ENCODE data around the gene MAP3K1. TPM values are rescaled to one million over a fixed set of nuclear protein-coding genes. Genes with fewer than 3 reads are reported as not detected.
A peak's percentile ranks its signal among the peaks of the same experiment; 100 is the strongest.

The MAP3K1 gene
- total and polyA plus RNA-seq, 2 experiments from 2014 or later, result 11.2 to 24.0 TPM

- TF ChIP-seq CTCF (IDR thresholded peaks at IDR 0.05; ENCODE audit: low read depth, low read length), result no peak
- peaks cover 24% of the 10 kb centered on the region for H3K36me3 ChIP-seq
- no peaks in the 10 kb centered on the region for H3K9me3 ChIP-seq (ENCODE audit: low read depth)
- H3K4me1 ChIP-seq (ENCODE audit: low read depth), result no peaks in the 10 kb centered on the region
- no peak overlapping the region for H3K4me3 ChIP-seq
- no peak for DNase-seq (ENCODE audit: low read depth in 1 of 2, low spot score in 1 of 2)
- no peak overlapping the region for H3K27ac ChIP-seq
- no peaks in the 10 kb centered on the region for H3K27me3 ChIP-seq
Measured at GRCh38 chr5:56896763-56897162, 81.4 kb downstream of the MAP3K1 start.

DNA sequence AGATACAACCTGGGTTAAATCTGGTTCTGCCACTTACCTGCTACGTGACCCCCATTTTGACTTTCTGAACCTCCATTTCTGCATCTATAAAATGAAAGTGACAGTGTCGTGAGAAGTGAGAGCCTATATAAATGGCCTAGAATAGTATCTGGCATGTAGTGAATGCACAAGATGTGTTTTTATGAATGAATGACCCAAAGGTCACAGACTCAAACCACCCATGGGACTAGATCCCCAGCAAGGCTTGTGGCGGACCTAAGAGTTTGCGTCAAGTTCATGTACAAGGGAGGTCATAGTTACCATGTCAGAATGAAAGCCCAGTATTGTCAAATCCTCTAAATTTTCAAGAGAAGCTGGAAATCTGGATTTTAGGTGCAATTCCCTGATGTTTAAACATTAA is 82.9 kb downstream of the MAP3K1 start:
- DNase-seq (ENCODE audit: low read depth in 1 of 2, low spot score in 1 of 2), result no peak
- H3K27ac ChIP-seq, result no peak overlapping the region
- TF ChIP-seq CTCF (IDR thresholded peaks at IDR 0.05; ENCODE audit: low read depth, low read length), result no peak
- no peak overlapping the region for H3K4me3 ChIP-seq
- H3K36me3 ChIP-seq, result peaks cover 21% of the 10 kb centered on the region
- no peaks in the 10 kb centered on the region for H3K27me3 ChIP-seq
- no peaks in the 10 kb centered on the region for H3K9me3 ChIP-seq (ENCODE audit: low read depth)
- H3K4me1 ChIP-seq (ENCODE audit: low read depth), result no peaks in the 10 kb centered on the region

GRCh38 chr5:56900395-56900794 is 85.0 kb downstream of the MAP3K1 start:
- Histone ChIP-seq H3K4me1 (ENCODE audit: low read depth) (no peaks in the 10 kb centered on the region), H3K27me3 (no peaks in the 10 kb centered on the region), H3K4me3 (no peak overlapping the region), H3K9me3 (ENCODE audit: low read depth) (no peaks in the 10 kb centered on the region), H3K27ac (no peak overlapping the region), H3K36me3 (peaks cover 2% of the 10 kb centered on the region)
- peak in 1 of 2 donors; percentile 55 for DNase-seq (ENCODE audit: low read depth in 1 of 2, low spot score in 1 of 2)
- no peak for TF ChIP-seq CTCF (IDR thresholded peaks at IDR 0.05; ENCODE audit: low read depth, low read length)

DNA sequence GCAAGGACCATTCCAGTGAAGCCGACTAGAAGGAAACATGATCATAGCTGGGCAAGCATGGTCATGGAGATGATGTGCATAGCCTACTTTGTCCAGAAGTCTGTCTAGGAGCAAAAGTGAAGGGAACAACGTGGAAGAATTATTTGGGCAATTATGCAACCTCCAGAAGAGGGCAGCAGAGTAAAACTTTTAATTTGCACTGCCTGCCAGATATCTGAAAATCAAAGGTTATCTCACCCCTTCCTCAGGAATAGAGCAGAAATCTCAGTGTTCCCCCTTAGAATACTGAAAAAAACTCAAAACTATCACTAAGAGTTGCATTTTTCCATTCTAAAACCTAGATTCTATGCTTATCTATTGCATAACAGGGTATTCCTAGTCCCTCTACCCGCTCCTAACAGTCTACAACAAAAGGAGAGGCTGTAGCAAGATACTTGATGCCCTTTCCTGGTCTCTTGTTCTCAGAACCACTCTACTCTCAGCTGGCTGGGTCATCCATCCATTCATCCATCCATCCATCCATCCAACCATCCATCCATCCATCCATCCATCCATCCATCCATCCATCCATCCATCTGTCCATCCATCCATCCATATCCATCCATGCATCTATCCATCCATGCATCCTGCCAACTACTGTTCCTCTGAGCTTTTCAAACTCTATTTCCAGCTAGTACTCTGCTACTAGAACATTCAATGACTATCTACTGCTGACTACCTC is 85.7 kb downstream of the MAP3K1 start:
- peak; percentile 48 to 52 for DNase-seq (ENCODE audit: low read depth in 1 of 2, low spot score in 1 of 2)

DNA sequence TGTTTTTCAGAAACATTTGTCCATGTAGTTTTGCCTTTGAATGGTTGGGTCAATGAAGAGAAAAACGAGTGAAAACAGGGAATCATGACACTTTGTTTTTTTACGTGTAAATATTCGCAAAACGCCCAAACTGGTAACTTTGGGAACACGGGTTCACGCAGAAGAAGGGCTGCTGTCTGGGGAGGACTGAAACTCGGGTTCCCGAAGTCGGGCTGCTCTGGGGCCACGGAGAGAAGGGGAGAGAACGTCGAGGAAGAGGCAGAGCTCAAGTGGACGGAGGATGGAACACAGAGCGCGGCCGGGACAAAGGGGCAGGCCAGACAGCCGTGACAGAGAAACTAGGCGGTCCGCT is 93.6 kb downstream of the MAP3K1 start:
- no peaks in the 10 kb centered on the region for H3K27me3 ChIP-seq
- H3K36me3 ChIP-seq, result no peaks in the 10 kb centered on the region
- peaks cover 7% of the 10 kb centered on the region for H3K4me1 ChIP-seq (ENCODE audit: low read depth)
- no peaks in the 10 kb centered on the region for H3K9me3 ChIP-seq (ENCODE audit: low read depth)
- TF ChIP-seq CTCF (IDR thresholded peaks at IDR 0.05; ENCODE audit: low read depth, low read length), result no peak
- no peak for DNase-seq (ENCODE audit: low read depth in 1 of 2, low spot score in 1 of 2)
- peak overlapping the region; percentile 97 for H3K27ac ChIP-seq
- peak overlapping the region; percentile 49 for H3K4me3 ChIP-seq

More for the DNA sequence above, 85.7 kb downstream of the MAP3K1 start:
- peak; percentile 64 for TF ChIP-seq CTCF (IDR thresholded peaks at IDR 0.05; ENCODE audit: low read depth, low read length)
- Histone ChIP-seq H3K9me3 (ENCODE audit: low read depth) (no peaks in the 10 kb centered on the region), H3K27ac (no peak overlapping the region), H3K36me3 (no peaks in the 10 kb centered on the region), H3K4me3 (no peak overlapping the region), H3K27me3 (no peaks in the 10 kb centered on the region), H3K4me1 (ENCODE audit: low read depth) (no peaks in the 10 kb centered on the region)
